Measurements from ENCODE around the gene WDR53. TPM values are rescaled to one million over a fixed set of nuclear protein-coding genes. Genes with fewer than 3 reads are reported as not detected.

The WDR53 gene
- total RNA-seq (2011; cell fraction: chromatin; rRNA removed; ENCODE audit: low replicate concordance) = 12.4 and 21.6 TPM in 2 replicates
- 5.2 and 8.3 TPM in 2 replicates for total RNA-seq (2011; cell fraction: nucleolus; rRNA removed)
- 10.3 and 12.6 TPM in 2 replicates for total RNA-seq (2011; cell fraction: nucleoplasm; rRNA removed)
- total RNA-seq (2014; rRNA removed) = 10.9 and 13.0 TPM in 2 replicates
- total RNA-seq (2014; rRNA removed; fragmentation: Illumina TruSeq; extraction: Trizol) = 20.9 and 23.9 TPM in 2 replicates
- total RNA-seq (2015; rRNA removed; fragmentation: Illumina TruSeq; extraction: Trizol) = 19.3 and 19.6 TPM in 2 replicates
- total RNA-seq (2021) = 14.6 and 15.9 TPM in 2 replicates
- 11.6 and 16.7 TPM in 2 replicates for polyA plus RNA-seq (2011; rRNA removed)
- polyA plus RNA-seq (2011; cell fraction: cytosol; rRNA removed) = 6.0 and 10.4 TPM in 2 replicates
- polyA plus RNA-seq (2011; cell fraction: nucleus; rRNA removed) = 6.8 and 8.3 TPM in 2 replicates
- 14.7 and 19.2 TPM in 2 replicates for polyA plus RNA-seq (2012)
- 21.9 and 22.2 TPM in 2 replicates for polyA plus RNA-seq (2014; fragmentation: Illumina TruSeq; extraction: Trizol)
- polyA plus RNA-seq (2014; fragmentation: Nextera tagmentation; extraction: Ambion mirVana) = 10 to 100 TPM; 21.6 to 34.5 TPM
- 21.4 and 23.8 TPM in 2 replicates for polyA plus RNA-seq (2014; rRNA removed)
- polyA minus RNA-seq (2011; rRNA and poly(A)+ RNA removed) = 16.8 and 17.7 TPM in 2 replicates
- polyA minus RNA-seq (2011; cell fraction: cytosol; rRNA and poly(A)+ RNA removed) = 4.5 and 4.8 TPM in 2 replicates
- 2.6 and 3.2 TPM in 2 replicates for polyA minus RNA-seq (2011; cell fraction: nucleus; rRNA and poly(A)+ RNA removed)
- percentile 84 among the genes with signal in this experiment for Bru-seq, nascent RNA
- BruChase-seq, experiment 1, labeled RNA remaining after a 2-hour chase = percentile 82 among the genes with signal in this experiment
- percentile 80 among the genes with signal in this experiment for BruChase-seq, experiment 2, labeled RNA remaining after a 6-hour chase
- long read RNA-seq, experiment 1, partial matches to known transcripts = 17 of 40 reads
- long read RNA-seq, experiment 1, other reads (novel, unspliced or antisense) = 21 of 40 reads
- long read RNA-seq, experiment 2, partial matches to known transcripts = 6 of 14 reads
- long read RNA-seq, experiment 2, other reads (novel, unspliced or antisense) = 4 of 14 reads
- long read RNA-seq, experiment 3, partial matches to known transcripts = 5 of 13 reads
- long read RNA-seq, experiment 3, other reads (novel, unspliced or antisense) = 5 of 13 reads

DNA sequence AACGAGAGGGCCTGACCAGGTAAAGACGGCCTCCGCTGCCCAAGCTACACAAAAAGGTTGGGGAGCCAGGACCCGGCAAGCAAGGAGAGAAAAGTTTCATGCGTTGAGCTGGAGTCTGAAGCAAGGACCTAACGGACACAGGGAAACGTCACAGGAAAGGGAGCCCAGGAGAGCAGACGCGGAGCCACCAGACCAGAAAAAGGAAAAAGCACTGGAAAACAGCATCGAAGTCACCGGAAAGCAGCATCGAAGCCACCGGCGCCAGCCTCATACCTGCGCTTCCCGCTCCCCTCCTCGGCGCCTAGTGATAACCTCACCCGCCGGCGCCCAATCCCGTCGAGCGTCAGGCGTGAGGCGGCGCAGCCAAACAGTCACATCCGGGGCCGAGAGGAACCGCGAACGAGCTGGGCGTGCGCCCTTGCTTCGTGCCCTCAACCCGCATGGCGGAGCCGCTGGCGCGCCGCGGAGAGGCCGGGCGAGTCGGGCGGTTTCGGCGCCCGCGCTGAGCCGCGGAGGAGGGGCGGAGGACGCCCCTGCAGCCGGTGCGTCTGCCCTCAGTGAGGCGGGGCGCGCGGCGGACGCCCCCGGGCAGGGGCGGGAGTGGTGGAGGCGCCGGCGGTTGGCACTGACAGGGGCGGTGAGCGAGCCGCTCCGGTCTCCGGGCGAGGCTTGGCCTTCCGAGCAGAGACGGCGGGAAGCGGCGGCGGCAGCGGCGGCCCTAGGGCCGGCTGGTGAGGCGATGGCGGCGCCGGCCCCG is at the start of gene WDR53, which contains the start of gene FBXO45:
WDR53 (minus strand) TSS at position 309 of the 757 bp plus-strand sequence. CDS start 7,079 bp downstream, outside the sequence.
FBXO45 (plus strand) TSS at position 415 of the 757 bp plus-strand sequence; CDS start at position 740, 325 bp downstream.
- Histone ChIP-seq H3K9me3 (replicated peaks; ENCODE audit: control insufficient read depth, insufficient read depth, low read depth, low read length) (no peaks in the 10 kb centered on the region), H3K9me1 (ENCODE audit: control insufficient read depth, insufficient read depth, low read length) (no peaks in the 10 kb centered on the region), H3K9ac (ENCODE audit: insufficient read depth in 1 of 2, low read depth in 2 of 2, low read length in 2 of 2) (peak within 1 kb of the TSS; percentile 94 to 98), H3K4me2 (ENCODE audit: insufficient read depth, low read length) (peak within 1 kb of the TSS; percentile 95), H3K4me3 (peak within 1 kb of the TSS; percentile 87), H3K4me1 (replicated peaks in 1 of 2; ENCODE audit: control insufficient read depth in 2 of 2, insufficient read depth in 2 of 2, low read length in 2 of 2) (peaks cover 33 to 36% of the 10 kb centered on the region in 2 experiments), H4K20me1 (replicated peaks; ENCODE audit: control insufficient read depth, insufficient read depth, low read length) (peaks cover 13% of the 10 kb centered on the region), H3K27ac (ENCODE audit: extremely low read depth, low read depth, low read length) (peak within 1 kb of the TSS; percentile 92), H2AFZ (ENCODE audit: low read depth, low read length) (peak within 1 kb of the TSS; percentile 97), H3K36me3 (ENCODE audit: control insufficient read depth, insufficient read depth, low read length) (peaks cover 40% of the 10 kb centered on the region), H3K79me2 (ENCODE audit: control insufficient read depth, insufficient read depth, low read length) (peaks cover 71% of the 10 kb centered on the region), H3K27me3 (ENCODE audit: control insufficient read depth in 2 of 2, insufficient read depth in 2 of 2, low read length in 2 of 2) (no peaks in the 10 kb centered on the region)
- under 1% methylated on average over 24 of the region's 87 CpGs for WGBS (ENCODE audit: insufficient coverage, low coverage, missing lambda C conversion rate)
- ATAC-seq (peak; percentile 94), DNase-seq (ENCODE audit: extremely low read depth in 1 of 4, low spot score in 3 of 4) (peak; percentile 92 to 96 (median 94)), FAIRE-seq (peak; percentile 80)
- ChIA-PET CTCF (ENCODE audit: low intra/inter-chr PET ratio) (interaction anchor here (0.7 kb wide), 1 partner anchor 65 kb away, joined by 3 read pairs; no protein-coding TSS in a partner anchor), POLR2A (interaction anchor here (0.6 to 1.8 kb wide), 20 partner anchors 8 to 473 kb away, joined by 3 to 5 read pairs (median 3); no protein-coding TSS in a partner anchor)
- intact Hi-C loops (cut with micrococcal nuclease) = loop anchor here (2.0 to 5.0 kb wide), 2 partner anchors 41 to 64 kb away; no protein-coding TSS in a partner anchor
- no TSS peak for BruUV-seq (replicated peaks)
- in situ Hi-C loops (cut with MboI) = no loop called here
- TF ChIP-seq, protein P1, sequence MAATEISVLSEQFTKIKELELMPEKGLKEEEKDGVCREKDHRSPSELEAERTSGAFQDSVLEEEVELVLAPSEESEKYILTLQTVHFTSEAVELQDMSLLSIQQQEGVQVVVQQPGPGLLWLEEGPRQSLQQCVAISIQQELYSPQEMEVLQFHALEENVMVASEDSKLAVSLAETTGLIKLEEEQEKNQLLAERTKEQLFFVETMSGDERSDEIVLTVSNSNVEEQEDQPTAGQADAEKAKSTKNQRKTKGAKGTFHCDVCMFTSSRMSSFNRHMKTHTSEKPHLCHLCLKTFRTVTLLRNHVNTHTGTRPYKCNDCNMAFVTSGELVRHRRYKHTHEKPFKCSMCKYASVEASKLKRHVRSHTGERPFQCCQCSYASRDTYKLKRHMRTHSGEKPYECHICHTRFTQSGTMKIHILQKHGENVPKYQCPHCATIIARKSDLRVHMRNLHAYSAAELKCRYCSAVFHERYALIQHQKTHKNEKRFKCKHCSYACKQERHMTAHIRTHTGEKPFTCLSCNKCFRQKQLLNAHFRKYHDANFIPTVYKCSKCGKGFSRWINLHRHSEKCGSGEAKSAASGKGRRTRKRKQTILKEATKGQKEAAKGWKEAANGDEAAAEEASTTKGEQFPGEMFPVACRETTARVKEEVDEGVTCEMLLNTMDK (IDR thresholded peaks at IDR 0.05; ENCODE audit: borderline replicate concordance, insufficient read depth, low read depth, low read length, poor library complexity, severe bottlenecking) = no peak
- TF ChIP-seq SAP30 (IDR thresholded peaks at IDR 0.05; ENCODE audit: borderline replicate concordance, insufficient read depth, low read depth, low read length, poor library complexity, severe bottlenecking) (peak; percentile 70), ID3 (CRISPR knock-in tag; IDR thresholded peaks at IDR 0.05) (no peak), ID3 (tag; IDR thresholded peaks at IDR 0.05) (peak; percentile 67; the same call in 1 of the 2 replicates), RFX1 (IDR thresholded peaks at IDR 0.05) (no peak), TBP (optimal IDR thresholded peaks at IDR 0.05; ENCODE audit: low read depth, low read length) (peak; percentile 89), ZBTB7A (IDR thresholded peaks at IDR 0.05; ENCODE audit: borderline replicate concordance, control insufficient read depth, low read depth, low read length) (peak; percentile 73; the same call in 1 of the 2 replicates), KDM1A (IDR thresholded peaks at IDR 0.05) (no peak), NKRF (IDR thresholded peaks at IDR 0.05; ENCODE audit: borderline replicate concordance) (peak; percentile 94), FOXK2 (conservative IDR thresholded peaks at IDR 0.05 in 1 of 2, IDR thresholded peaks at IDR 0.05 in 1 of 2; ENCODE audit: low read depth in 2 of 2) (peak; percentile 58 to 67)
